ENCODE measurements around the gene TCTN1.
"Not testable (repeated sequence)": the region's sequence is repeated elsewhere in the genome, so short reads cannot be mapped to it uniquely, and the experiment has no call there.

The TCTN1 gene

DNA sequence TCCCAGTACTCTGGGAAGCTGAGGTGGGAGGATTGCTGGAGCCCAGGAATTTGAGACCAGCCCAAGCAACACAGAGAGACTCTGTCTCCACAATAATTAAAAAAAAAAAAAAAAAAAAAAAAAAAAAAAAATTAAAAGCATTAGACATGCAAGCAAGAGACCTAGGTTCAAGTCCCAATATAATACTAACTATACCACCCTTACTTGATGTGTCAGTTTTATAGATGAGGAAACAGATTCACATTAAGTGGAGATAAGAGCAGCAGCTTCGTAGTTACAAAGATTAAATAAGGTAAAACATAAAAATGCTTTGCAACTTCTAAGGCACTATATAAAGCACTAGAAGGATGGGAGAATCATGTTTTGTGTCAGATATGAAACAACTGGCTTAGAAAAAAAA is 39.9 kb upstream of the TCTN1 start:
- no peak for DNase-seq (ENCODE audit: low read depth)
- TF ChIP-seq, protein P1, sequence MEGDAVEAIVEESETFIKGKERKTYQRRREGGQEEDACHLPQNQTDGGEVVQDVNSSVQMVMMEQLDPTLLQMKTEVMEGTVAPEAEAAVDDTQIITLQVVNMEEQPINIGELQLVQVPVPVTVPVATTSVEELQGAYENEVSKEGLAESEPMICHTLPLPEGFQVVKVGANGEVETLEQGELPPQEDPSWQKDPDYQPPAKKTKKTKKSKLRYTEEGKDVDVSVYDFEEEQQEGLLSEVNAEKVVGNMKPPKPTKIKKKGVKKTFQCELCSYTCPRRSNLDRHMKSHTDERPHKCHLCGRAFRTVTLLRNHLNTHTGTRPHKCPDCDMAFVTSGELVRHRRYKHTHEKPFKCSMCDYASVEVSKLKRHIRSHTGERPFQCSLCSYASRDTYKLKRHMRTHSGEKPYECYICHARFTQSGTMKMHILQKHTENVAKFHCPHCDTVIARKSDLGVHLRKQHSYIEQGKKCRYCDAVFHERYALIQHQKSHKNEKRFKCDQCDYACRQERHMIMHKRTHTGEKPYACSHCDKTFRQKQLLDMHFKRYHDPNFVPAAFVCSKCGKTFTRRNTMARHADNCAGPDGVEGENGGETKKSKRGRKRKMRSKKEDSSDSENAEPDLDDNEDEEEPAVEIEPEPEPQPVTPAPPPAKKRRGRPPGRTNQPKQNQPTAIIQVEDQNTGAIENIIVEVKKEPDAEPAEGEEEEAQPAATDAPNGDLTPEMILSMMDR (IDR thresholded peaks at IDR 0.05; ENCODE audit: insufficient read depth, low read depth, low read length, missing control alignments), result no peak
- H3K4me3 ChIP-seq (ENCODE audit: low read depth, low read length), result no peak overlapping the region

DNA sequence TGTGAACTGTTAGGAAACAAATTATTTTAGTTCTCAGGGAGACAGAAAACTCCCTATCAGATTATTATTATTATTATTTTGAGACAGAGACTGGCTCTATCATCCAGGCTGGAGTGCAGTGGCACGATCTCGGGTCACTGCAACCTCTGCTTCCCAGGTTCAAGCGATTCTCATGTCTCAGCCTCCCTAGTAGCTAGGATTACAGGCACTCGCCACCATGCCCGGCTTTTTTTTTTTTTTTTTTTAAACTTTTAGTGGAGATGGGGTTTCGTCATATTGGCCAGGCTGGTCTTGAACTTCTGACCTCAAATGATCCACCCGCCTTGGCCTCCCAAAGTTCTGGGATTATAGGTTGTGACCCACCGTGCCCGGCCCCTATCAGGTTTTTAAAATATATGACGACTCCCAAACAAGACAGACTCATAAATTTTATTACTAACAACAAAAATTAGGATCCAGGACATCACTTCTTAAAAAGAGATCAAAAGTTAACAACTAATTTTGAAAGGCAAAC is 39.2 kb upstream of the TCTN1 start:
- not testable (repeated sequence) for H3K4me3 ChIP-seq (ENCODE audit: low read depth, low read length); DNase-seq (ENCODE audit: low read depth)

DNA sequence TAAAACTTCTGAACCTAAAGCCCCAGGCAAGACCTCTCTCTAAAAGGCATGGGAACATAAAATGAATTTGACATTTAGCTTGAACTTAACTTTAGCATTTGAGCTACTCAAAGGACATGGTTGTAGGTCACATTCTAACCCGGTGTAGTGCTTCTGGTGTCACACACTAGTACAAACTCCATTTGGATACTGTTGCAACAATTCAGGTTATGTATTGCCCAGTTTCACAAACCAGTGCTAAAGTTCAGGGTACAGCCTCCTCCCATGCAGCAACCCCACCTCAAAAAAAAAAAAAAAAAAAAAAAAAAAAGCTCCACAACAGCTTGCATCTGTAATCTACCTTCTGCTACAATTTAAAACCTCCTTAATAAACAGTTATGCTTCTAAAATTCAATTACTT is 38.6 kb upstream of the TCTN1 start:
- TF ChIP-seq, protein P1 (IDR thresholded peaks at IDR 0.05; ENCODE audit: insufficient read depth, low read depth, low read length, missing control alignments), result no peak
- peak; percentile 43 for DNase-seq (ENCODE audit: low read depth)
- no peak overlapping the region for H3K4me3 ChIP-seq (ENCODE audit: low read depth, low read length)

DNA sequence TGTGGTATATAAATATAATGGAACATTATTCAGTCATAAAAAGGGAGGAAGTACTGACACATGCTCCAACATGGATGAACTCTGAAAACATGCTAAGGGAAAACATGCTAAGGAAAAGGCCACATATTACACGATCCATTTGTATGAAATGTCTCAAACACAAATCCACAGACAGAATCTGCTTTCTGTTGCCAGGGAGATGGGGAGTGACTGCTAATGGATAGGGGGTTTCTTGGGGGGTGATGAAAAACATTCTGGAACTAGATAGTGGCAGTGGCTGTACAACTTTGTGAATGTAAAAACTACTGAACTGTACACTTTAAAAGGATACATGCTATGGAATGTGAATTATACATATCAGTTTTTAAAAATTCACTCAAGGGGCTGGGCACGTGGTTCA is 37.4 kb upstream of the TCTN1 start:
- DNase-seq (ENCODE audit: low read depth), result no peak
- TF ChIP-seq, protein P1 (IDR thresholded peaks at IDR 0.05; ENCODE audit: insufficient read depth, low read depth, low read length, missing control alignments), result no peak
- no peak overlapping the region for H3K4me3 ChIP-seq (ENCODE audit: low read depth, low read length)

DNA sequence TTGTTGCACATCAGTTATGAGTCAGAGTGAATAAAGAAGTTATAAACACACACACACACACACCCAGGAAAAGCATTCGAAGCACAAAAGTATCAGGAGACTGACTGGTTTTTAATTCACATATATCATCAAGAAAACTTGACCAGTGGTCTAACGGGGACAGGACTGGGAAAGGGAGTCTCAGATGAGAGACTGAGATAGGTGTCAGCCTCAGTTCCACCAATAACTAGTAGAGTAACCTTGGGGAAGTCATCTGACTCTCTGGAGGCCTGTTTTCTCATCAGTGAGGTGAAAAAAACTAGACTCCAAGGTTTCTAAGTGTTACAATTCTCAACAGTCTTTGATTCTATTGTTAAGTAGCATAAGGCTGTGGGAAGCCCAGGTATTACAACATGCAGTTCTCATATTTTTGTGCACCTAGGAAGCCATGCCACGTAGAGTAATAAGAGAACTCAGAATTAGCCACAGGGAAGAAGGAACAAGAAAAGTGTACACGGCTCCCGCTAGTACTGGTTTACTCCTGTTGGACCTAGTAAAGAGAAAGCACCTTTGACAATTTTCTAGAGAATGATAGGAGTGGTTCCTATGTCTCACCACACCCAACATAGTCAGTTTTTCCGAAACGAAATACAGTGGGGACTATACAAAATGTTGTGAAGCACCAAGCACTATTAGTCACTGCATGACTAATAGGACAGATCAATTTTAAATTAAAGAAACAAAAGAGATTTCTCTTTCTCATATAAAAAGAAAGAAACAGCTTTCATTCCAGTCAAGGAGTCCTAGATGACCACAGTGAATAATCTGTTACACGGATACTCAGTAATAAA is 35.9 kb upstream of the TCTN1 start:
- H3K4me3 ChIP-seq (ENCODE audit: low read depth, low read length), result peak overlapping the region; percentile 76
- peak; percentile 81 for DNase-seq (ENCODE audit: low read depth)
- TF ChIP-seq, protein P1 (IDR thresholded peaks at IDR 0.05; ENCODE audit: insufficient read depth, low read depth, low read length, missing control alignments), result no peak

DNA sequence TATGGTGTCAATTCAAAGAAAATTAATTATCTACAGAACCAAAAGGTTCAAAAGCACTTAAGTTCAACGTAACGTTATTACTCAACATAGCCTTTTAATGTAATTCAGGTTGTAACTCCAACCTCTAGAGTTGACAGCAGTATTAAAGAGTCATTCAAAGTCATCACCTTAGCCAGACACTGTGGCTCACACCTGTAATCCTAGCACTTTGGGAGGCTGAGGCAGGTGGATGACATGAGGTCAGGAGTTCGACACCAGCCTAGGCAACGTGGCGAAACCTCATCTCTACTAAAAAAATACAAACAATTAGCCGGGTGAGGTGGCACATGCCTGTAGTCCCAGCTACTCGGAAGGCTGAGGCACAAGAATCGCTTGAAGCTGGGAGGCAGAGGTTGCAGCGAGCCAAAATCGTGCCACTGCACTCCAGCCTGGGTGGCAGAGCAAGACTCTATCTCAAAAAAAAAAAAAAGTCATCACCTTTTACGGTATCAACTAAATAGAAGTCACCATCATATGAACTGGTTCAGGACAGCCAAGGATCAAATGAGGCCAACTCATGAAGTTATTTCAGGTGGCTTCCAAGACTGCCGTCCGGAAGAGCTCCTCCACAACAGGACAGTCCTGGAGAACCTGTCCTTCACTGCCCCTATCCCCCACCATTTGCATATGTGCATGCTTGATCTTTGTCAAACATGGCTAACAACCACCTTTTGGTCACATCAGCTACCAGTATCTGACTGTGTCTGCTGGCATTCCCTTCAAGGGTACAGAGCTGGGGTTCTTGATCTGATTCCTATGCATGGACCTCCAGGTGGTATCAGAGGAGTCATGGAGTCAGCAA is 35.0 kb upstream of the TCTN1 start:
- H3K4me3 ChIP-seq (ENCODE audit: low read depth, low read length), result peak overlapping the region; percentile 76
- TF ChIP-seq, protein P1 (IDR thresholded peaks at IDR 0.05; ENCODE audit: insufficient read depth, low read depth, low read length, missing control alignments), result no peak
- peak; percentile 58 for DNase-seq (ENCODE audit: low read depth)
